ENCODE measurements around the gene TAF4B.

Gene TAF4B

DNA sequence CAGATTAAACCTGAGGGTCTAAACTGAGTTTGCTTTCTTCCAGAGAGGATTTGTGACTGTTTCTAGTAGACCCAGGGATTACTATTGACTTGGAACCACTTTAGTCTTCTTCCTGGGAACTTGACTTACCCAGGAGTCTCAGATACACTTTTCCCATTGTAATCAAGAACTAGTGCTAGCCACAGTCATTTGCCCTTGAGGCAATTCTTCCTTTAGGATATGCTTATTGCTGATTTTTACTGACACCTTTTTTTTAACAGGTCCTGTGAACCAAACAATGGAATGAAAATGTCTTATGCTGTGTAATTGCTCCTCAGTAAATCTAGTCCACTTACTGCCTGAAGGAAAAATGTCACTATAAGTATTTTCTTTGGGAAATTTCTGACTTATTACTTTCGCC, 78.3 kb downstream of the TAF4B start:
- DNase-seq (ENCODE audit: low read depth), result no peak

DNA sequence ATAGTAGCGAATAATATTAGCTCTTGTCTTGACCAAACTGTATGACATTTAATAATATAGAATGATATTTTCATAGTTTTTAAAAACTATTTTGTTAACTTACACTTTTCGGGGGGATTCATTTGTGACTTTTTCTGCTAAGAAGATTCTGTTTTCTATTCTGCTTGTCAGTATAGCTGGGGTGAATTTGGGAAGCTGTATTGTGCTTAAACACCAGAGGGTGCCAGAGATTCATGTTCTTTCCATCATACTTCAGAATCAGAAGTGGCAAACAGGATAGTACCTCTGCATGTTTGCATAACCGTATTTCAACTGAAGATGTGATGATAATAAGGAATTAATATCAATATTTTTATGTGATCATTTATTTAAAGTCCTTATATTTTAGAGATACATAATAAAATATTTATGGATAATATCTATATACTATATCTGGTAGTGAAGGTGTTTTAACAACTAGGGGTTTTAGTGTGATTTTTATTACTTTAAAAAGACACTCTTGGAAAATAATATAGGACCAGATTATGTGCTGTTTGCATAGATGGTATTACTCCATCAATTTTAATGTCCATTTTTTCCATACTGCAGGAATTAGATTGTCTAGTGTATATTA, 81.0 kb downstream of the TAF4B start:
- no peak for DNase-seq (ENCODE audit: low read depth)

DNA sequence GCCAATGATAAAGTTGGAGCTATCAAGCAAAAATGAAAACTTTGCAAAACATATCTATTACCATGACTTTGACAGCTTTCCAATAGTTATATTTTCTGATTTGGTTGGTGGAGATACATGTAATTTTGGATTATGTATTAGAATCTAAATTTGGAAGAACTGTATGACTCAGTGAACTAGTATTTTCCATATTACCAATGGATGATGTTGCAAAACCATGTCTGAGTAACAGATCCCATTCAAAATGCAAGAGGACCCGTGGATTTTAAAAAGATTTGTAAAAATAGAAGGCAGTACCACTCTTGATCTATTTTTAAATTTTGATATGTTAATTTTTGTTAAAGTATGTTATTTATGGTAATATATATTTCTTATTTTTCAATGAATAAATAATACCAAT, 83.0 kb downstream of the TAF4B start:
- no peak for DNase-seq (ENCODE audit: low read depth)

DNA sequence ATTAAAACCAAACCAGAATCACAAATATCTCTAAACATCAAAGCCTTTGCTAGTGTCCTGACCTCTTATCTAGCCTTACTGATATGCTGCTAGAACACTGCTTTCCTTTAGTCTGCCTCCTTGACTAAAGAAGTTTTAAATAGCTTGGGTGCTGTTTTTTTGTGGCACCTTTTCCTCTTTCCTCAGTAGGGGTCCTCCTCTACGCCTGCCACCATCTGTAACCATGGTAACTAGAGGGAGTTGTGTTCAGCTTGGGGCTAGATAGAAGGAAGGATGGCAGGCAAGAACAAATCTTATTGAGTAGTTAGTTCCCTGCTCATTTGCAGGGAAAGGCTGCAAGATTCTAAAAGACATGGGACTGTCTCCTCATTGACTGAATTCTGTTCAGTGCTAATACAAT, 86.0 kb downstream of the TAF4B start:
- DNase-seq (ENCODE audit: low read depth), result no peak

DNA sequence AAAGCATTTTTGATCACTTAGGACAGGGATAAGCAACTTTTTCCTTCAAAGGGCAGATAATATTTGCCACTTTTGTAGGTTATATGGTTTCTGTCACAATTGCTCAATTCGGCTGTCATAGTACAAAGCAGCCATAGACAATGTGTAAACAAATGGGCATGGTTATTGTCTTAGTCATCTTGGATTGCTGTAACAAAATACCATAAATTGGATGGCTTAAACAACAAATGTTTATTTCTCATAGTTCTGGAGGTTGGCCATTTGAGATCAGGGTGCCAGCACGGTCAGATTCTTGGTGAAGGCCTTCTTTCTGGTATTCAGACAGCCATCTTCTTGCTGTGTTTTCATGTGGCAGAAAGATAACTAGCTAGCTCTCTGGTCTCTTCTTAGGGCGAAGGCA, 91.2 kb downstream of the TAF4B start:
- no peak for DNase-seq (ENCODE audit: low read depth)

DNA sequence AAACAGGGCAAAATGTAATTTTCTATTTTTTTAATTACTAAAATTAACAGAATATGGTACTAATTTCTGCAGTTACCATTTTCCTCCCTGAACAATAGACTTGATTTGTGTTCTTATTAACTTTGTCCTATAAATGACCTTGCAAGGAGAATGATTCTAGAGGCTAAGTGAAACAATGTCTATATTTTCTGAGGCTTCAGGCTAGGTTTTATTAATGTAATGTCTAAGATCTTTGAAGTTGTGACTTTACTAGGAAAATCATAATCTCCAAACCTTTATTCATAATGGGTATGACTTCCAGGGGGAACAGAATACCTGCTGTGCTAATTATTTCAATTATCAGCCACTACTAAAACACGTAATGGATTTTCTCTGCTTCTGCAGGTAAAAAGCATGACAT, 94.4 kb downstream of the TAF4B start:
- no peak for DNase-seq (ENCODE audit: low read depth)

DNA sequence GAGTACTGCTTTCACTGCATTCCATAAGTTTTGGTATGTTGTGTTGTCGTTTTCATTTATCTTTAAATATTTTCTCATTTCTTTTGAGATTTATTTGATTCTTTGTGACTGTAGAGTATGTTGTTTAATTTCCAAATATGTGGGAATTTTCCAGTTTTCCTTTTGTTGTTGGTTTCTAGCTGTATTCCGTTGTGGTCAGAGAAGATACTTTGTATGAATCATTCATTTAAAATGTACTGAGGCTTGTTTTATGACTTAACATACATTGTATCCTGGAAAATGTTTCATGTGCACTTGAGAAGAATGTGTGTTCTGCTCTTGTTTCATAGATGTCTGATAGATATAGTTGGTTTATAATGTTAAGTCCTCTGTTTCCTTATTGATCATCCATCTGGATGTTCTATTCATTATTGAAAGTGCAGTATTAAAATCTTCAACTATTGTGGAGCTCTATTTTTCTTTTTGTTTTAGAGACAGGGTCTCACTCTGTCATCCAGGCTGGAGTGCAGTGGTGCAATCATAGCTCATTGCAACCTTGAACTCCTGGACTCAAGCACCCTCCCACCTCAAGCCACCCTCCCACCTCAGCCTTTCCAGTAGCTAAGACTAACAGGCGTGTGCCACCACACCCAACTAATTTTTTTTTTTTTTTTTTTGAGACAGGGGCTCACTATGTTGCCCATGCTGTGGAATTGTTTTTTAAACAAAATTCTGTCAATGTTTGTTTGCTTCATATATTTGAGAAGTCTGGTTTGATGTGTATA, 96.8 kb downstream of the TAF4B start:
- DNase-seq (ENCODE audit: low read depth), result no peak

DNA sequence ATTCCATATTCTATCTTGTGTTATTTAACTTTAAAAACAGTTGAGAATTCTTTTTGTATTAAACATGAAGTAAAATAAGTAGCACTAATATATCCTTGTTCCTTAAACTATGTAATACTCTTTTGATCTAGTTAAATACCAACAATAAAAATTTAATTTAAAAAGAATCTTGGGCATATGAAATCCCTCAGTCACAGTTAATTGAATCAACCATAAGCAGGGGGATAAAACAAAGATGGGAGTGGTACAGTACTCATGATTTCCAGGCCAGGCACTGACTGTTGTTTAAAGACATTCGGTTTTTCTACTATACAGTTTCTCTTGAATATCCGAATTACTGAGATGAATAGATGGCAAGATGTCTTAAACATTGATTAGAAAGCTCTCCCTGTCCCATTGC, 99.5 kb downstream of the TAF4B start:
- no peak for DNase-seq (ENCODE audit: low read depth)

DNA sequence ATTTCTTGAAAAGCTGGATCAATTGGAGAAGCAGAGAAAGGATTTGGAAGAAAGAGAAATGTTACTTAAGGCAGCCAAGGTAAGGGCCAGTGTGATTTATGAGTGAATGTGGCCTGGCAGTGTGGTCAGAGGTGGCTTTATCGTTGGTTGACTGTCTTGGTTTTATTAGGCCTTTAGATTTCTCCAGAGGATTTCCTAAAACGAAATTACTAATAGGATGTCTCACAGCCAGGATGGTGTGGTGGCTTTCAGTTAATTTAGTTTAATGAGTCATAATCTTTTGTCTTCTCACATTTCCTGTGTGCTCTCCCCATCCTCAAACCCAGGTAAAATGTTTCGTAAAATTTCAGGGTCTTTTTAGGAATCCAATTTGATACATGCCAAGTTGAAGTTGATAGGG, 100.8 kb downstream of the TAF4B start:
- DNase-seq (ENCODE audit: low read depth), result no peak

DNA sequence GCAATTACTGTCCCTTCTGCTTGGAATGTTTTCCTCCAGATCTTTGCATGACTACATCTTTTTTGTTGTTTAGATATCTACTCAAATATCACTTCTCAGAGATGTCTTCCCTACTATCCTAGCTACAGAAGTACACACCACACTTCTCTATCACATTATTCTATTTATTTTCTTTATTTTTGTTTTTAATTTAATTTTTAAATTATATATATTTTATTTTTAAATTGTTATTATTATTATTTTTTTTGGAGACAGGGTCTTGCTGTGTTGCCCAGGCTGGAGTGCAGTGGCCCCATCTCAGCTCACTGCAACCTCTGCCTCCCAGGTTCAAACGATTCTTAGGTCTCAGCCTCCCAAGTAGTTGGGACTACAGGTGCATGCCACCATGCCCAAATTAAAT, 106.7 kb downstream of the TAF4B start:
- no peak for DNase-seq (ENCODE audit: low read depth)

DNA sequence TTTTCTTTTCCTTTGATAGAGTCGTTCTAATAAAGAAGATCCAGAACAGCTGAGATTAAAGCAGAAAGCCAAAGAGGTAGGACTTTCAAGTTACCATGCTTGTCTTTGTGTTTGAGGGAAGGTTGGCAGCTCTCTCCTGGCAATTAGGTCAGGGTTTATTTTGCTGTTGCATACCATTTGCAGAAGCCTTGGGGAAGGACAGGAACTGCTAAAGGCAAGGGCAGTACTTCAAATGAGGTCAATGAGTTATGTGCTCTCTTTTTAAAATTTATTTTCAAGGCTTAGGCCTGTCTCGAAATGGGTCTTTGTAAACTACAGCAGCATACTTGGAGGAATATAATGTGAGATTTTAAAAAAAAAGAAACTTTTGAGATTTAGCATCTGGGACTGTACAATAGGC, 108.9 kb downstream of the TAF4B start:
- DNase-seq (ENCODE audit: low read depth), result no peak

DNA sequence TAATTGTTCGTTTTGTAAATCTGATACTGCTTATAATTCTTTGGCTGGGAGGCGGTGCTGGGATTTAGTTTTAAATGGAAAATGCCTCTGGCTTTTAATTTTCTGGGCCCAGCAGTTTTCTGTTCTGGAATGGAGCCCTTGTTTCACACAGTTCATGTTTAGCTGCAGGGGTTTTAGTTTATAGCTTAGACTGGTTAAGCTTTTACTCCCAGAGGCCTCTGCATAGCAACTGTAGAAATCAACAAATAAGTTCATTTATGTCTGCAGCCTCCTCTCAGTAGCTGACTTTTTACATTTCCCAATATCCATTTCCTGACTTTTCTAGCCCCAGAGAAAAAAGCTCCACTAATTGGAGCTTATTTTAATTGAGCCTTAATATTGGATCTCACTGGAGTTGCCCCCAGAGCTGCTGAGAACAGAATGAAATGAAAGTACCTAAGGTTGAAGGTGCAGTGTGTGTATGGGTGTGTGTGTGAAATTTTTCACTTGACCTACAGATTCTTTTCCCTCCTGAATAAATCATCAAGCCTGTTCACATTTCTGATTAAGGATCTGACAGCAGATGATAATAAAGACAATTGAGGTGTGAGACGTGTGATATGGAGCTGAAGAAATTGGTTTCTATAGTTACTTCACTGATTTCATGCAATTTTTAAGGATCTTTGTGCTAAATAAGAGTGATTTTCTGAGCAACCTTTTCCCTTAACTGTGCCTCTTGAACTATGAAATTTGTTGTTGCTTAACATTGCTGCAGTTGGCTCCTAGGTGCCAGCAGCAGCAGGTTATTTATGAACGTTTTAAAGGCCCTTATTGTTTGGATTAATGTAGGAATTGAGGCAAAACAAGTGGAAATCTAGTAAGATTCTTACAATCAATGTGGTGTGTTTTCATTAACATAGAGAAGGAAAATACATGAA, 109.6 kb downstream of the TAF4B start:
- no peak for DNase-seq (ENCODE audit: low read depth)

DNA sequence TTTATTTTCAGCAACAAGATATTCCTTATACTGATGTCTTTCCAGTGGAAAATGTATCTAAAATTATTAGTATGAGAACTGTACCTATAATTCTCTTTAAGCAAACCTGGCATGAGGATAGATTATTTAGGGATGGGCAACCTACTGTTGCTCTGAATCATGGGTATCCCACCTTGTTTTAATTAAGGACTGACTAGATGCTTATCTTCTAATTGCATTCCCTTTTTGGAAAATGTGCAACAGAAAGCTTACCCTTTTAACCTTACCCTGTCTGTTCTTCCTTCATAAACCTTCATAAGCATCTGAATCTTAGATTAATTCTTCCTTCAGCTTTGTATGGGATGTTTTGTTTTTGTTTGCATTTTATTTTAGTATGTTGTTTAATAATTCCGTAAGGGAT, 110.3 kb downstream of the TAF4B start:
- no peak for DNase-seq (ENCODE audit: low read depth)

DNA sequence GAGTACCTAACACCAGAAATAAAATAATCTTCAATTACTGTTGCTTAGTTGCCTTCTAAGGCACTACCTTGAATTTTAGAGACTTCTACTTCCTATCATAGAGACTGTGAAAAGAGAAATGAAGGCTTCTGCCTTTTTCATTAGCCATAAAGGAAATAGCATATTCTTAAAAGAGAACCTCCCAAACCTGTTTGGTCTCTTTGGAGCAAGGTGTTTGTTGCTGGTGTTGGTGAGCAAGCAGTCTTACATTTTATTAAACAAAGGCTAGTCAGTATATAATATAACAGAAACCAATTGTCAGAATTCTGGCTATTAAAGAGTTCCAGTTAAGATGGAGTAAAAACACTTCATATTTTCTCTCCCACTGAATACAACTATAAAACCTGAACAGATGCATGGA, 116.4 kb downstream of the TAF4B start:
- no peak for DNase-seq (ENCODE audit: low read depth)

DNA sequence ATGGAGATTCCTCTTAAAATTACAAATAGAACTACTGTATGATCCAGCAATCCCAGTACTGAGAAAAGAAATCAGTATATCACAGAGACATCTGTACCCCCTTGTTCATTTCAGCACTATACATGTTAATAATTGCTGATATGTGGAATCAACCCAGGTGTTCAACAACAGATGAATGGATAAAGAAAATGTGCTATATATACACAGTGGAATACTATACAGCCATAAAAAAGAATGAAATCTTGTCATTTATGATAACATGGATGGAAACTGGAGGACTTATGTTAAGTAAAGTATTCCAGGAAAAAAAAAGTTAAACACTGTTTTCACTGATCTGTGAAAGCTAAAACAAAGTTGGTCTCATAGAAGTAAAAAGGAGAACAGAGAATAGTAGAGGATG, 124.7 kb downstream of the TAF4B start:
- DNase-seq (ENCODE audit: low read depth), result no peak

DNA sequence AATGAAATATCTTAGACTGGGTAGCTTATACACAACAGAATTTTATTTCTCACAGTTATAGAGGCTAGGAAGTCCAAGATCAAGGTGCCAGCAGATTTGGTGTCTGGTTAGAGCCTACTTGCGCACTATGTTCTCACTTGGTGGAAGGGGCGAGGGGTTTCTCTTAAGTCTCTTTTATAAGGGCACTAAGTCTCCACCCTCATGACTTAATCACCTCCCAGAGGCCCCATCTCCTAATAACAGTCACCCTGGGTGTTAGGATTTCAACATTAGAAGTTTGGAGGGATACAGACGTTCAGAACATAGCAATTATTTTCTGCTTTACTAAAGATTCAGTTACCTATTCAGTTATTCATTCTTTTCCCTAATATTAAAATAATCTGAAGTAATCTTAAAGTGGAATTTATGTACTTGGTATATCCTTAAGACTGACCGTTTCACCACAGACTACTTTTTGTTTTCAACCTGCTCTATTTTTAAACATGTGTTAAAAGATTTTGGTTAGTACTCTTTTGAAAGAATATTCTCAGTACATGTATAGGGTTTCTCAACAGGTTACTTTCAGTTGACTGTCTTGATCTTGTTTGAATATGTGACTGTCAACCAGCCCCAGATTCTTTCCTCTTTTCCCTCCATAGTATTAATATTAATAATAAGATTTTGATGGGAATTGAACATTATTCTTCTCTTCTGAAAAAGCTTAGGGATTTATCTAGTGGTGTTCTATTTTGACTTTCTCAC, 130.0 kb downstream of the TAF4B start:
- DNase-seq (ENCODE audit: low read depth), result no peak

DNA sequence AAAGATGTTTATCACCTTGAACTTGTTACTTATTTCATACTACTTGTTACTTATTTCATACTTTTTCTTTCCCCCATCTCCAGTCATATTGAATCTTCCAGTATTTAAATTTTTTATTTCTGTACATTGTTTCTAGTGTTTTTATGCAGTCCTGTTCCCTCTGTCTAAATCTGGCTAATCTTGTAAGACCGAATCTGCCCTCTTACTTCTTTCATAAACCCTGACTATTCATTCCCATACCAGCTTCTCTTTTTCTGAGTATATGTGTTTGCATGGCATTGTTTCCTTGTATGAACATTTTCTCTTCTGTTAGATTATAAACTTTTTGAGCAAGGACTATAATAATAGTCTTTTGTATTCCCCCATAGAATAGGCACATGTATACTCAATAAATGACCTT, 131.7 kb downstream of the TAF4B start:
- DNase-seq (ENCODE audit: low read depth), result no peak

DNA sequence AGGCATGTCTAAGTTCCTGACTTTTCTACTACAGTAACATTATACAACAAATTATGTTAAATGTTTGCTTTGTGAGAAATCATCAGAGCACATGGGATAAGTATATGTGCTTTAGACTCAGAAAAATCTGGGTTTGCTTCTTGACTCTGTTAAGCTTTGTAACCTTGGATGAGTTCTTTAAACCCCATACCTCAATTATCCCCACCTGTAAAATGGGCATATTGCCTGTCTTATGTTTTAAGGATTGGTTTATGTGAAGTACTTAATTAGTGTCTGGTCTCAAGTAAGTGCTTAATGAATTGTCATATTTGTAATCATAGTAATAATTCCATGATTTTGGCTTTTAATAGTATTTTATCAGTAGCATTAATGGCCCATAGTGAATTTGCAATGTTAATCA, 135.8 kb downstream of the TAF4B start:
- DNase-seq (ENCODE audit: low read depth), result no peak

DNA sequence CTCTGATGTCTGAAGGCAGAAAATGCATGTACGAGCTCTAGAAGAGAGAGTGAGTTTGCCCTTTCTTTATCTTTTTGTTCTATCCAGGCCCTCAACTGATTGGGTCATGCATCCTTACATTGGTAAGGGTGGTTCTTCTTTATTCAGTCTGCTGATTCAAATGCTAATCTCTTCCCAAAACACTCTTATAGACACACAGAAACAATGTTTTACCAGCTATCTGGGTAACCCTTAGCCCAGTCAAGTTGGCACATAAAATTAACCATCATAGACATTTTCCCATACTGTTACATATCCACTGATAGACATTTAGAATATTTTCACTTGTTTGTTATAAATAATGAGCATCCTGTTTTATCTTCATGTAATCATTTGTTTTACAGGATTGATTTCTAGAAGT, 141.2 kb downstream of the TAF4B start:
- no peak for DNase-seq (ENCODE audit: low read depth)

DNA sequence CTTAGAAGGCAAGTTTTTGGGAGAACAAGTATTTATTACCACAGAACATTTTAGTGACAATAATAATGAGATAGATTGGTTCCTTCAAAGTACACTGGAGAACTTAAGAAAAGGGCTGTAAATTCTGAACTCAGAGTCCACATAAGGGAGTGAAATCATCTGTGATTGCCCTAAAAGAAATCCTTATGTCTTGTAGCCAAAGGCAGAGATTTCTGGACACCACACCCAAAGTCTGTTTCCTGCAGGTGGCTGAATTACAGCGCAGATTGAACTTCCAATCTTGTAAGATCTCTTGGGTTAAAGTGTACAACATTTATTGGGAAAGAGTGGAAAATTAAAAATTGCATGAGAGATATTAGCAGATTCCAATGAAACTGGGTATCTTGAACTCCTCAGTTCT, 143.8 kb downstream of the TAF4B start:
- no peak for DNase-seq (ENCODE audit: low read depth)

DNA sequence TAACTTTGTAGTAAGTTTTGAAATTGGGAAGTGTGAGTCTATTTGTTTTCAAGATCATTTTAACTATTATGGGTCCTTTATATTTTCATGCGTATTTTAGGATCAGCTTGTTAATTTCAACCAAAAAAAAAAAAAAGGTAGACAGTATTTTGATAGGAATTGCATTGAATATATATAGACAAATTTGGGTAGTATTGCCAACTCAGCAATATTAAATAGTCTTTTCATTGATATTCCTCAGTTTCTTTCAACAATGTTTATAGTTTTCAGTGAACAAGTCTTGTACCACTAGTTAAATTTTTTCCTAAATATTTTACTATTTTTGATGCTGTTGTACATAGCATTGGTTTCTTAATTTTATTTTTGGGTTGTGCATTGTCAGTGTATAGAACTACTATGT, 149.9 kb downstream of the TAF4B start:
- no peak for DNase-seq (ENCODE audit: low read depth)

DNA sequence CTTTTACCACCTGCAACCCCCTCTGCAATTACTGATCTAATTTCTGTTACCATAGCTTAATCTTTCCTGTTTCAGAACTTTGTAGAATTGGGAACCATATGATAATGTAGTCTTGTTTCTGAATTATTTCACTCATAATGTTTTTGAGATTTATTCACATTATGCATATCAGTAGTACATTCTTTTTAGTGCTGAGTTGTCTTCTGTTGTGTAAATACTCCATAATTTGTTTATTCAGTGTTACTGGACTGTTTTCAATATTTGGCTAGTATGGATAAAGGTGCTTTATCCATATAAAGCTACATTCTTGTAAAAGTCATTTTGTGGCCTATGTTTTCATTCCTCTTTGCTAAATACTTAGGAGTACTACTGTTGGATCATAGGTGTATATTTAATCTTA, 152.5 kb downstream of the TAF4B start:
- no peak for DNase-seq (ENCODE audit: low read depth)

Measured in stimulated activated CD8-positive, alpha-beta memory T cell treated with anti-CD3 and anti-CD28 coated beads, Interleukin-12 subunit alpha, Interleukin-12 subunit beta, amount 100 ng/mL, for 4 hours (primary cell).